SU-DHL-6 (cell line): ENCODE data around the gene NASP.

Experiments used
- H2AFZ ChIP-seq: fragments of 200-600 bp; sonication (generic); 2 replicates; pipeline ENCODE4 v1.6.1; 2014; ENCODE audit warnings: low read depth, mild to moderate bottlenecking, moderate library complexity, mixed read lengths, antibody characterized with exemption, low read length; ENCODE audit not compliant: severe bottlenecking
- H3F3A ChIP-seq: fragments of 200-600 bp; shearing (Covaris generic); 2 replicates; pipeline ENCODE4 v1.6.0; 2016; ENCODE audit warnings: antibody characterized with exemption, mild to moderate bottlenecking; ENCODE audit not compliant: insufficient read depth
- H3K27ac ChIP-seq: fragments of 200-600 bp; sonication (generic); 2 replicates; pipeline ENCODE4 v1.5.1; 2016; ENCODE audit warnings: low read depth, mild to moderate bottlenecking, low read length, moderate library complexity, mixed read lengths
- H3K27me3 ChIP-seq: fragments of 200-600 bp; sonication (generic), shearing (Covaris generic); 2 replicates; pipeline ENCODE4 v1.6.0; 2014; ENCODE audit warnings: mild to moderate bottlenecking, low read length
- H3K36me3 ChIP-seq: fragments of 200-600 bp; sonication (generic); 2 replicates; pipeline ENCODE4 v1.6.1; 2014; ENCODE audit warnings: mild to moderate bottlenecking, low read length, mixed read lengths
- H3K4me2 ChIP-seq: fragments of 300-600, 200-600 bp; shearing (Covaris generic), sonication (generic); 2 replicates; pipeline ENCODE4 v1.6.0; 2014; ENCODE audit warnings: low read length, low read depth, mild to moderate bottlenecking; ENCODE audit not compliant: poor library complexity, severe bottlenecking
- H3K4me3 ChIP-seq: fragments of 200-600 bp; sonication (generic); 2 replicates; pipeline ENCODE4 v1.5.1; 2014; ENCODE audit warnings: antibody characterized with exemption, low read length, mild to moderate bottlenecking, mixed read lengths; ENCODE audit not compliant: insufficient read depth, poor library complexity, severe bottlenecking
- H3K79me2 ChIP-seq: fragments of 200-600 bp; sonication (generic); 2 replicates; pipeline ENCODE4 v1.6.1; 2014; ENCODE audit warnings: mild to moderate bottlenecking, low read length, moderate library complexity; ENCODE audit not compliant: insufficient read depth
- H3K9ac ChIP-seq: fragments of 200-600 bp; sonication (generic); 2 replicates; pipeline ENCODE4 v1.7.0; 2014; ENCODE audit warnings: mild to moderate bottlenecking, low read length
- H3K9me2 ChIP-seq: fragments of 200-600 bp; sonication (generic); replicated peaks from 2 replicates; pipeline ENCODE4 v1.6.1; 2014; ENCODE audit warnings: low read length; ENCODE audit not compliant: insufficient read depth
- H3K9me3 ChIP-seq: fragments of 200-600 bp; sonication (generic); 2 replicates; pipeline ENCODE4 v1.6.1; 2014; ENCODE audit warnings: low read length, mixed read lengths; ENCODE audit not compliant: insufficient read depth
- H4K20me1 ChIP-seq: fragments of 200-600 bp; sonication (generic); 2 replicates; pipeline ENCODE4 v1.6.1; 2014; ENCODE audit warnings: low read depth, mild to moderate bottlenecking, antibody characterized with exemption, low read length, moderate library complexity, mixed read lengths
- EZH2phosphoT487 ChIP-seq: fragments of 200-600 bp; sonication (generic), shearing (Covaris generic); conservative IDR thresholded peaks from 2 replicates; pipeline ENCODE4 v1.6.1; 2018; ENCODE audit warnings: mild to moderate bottlenecking, antibody characterized with exemption, low read length, moderate library complexity, mixed read lengths
- TF ChIP-seq, protein P1 (sequence below): fragments of 200-600 bp; sonication (generic); IDR thresholded peaks from one replicate; pipeline ENCODE4 v1.5.1; 2017; ENCODE audit warnings: antibody characterized with exemption, mild to moderate bottlenecking, low read length, moderate library complexity; ENCODE audit not compliant: insufficient read depth, poor library complexity, severe bottlenecking

Gene NASP

DNA sequence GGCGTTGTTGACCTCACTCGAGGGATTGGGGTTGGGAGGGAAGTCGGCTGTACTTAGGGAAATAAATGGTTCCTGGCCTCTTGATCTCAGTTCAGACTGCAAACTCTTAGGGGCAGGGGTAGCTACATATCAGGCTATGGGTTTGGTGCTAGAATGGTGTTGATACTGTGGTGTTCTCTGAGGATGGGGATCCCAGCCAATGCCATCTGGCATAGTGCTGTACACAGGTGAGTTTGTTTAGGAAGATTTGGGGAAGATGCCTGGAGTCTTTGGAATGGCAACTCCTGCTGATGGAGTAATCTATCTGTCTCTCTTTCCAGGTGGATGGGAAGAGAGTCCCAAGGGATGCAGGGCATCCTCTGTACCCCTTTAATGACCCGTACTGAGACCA is 14.3 kb upstream of the NASP start:
- TF ChIP-seq, protein P1, sequence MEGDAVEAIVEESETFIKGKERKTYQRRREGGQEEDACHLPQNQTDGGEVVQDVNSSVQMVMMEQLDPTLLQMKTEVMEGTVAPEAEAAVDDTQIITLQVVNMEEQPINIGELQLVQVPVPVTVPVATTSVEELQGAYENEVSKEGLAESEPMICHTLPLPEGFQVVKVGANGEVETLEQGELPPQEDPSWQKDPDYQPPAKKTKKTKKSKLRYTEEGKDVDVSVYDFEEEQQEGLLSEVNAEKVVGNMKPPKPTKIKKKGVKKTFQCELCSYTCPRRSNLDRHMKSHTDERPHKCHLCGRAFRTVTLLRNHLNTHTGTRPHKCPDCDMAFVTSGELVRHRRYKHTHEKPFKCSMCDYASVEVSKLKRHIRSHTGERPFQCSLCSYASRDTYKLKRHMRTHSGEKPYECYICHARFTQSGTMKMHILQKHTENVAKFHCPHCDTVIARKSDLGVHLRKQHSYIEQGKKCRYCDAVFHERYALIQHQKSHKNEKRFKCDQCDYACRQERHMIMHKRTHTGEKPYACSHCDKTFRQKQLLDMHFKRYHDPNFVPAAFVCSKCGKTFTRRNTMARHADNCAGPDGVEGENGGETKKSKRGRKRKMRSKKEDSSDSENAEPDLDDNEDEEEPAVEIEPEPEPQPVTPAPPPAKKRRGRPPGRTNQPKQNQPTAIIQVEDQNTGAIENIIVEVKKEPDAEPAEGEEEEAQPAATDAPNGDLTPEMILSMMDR, result no peak
- no peak for TF ChIP-seq EZH2phosphoT487
- Histone ChIP-seq H3K36me3 (peaks cover 6% of the 10 kb centered on the region; the same call in 1 of the 2 replicates), H3K9me3 (no peaks in the 10 kb centered on the region), H3K27me3 (no peaks in the 10 kb centered on the region), H3K9ac (no peak overlapping the region), H3F3A (peaks cover 4% of the 10 kb centered on the region; the same call in 1 of the 2 replicates), H3K4me3 (no peak overlapping the region), H2AFZ (no peak overlapping the region), H3K4me2 (no peak overlapping the region), H3K9me2 (no peaks in the 10 kb centered on the region), H4K20me1 (no peaks in the 10 kb centered on the region), H3K27ac (no peak overlapping the region), H3K79me2 (no peaks in the 10 kb centered on the region)

DNA sequence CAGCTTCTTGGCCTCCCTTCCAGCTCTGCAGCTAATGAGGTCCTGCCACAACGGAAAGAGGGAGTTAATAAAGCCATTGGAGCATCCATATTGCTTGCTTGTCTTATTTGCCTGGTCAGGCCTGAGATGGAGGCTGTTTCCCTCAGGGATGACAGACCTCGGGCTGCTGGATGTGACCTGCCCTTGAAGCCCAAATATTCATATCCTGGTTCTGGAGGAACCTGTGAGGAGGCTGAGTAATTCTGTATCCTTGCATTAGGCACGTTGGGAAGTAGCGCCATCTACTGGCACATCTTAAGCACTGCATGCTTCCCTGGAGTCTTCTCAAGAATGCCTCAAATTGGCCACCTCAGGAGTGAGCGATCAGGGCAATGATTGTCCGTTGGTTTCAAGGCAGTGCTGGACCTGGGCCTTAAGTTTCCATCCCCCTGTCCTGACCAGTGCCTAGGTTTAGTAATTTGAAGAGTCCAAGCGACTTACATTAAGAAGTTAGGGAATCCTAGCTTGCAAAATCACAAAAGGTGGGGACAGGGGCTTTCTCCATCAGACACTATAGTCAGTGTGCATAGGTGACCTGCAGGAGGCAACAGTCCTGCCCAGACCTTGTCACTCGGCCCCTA is 13.8 kb upstream of the NASP start:
- Histone ChIP-seq H3K79me2 (no peaks in the 10 kb centered on the region), H3F3A (peaks cover 4% of the 10 kb centered on the region; the same call in 1 of the 2 replicates), H3K9ac (no peak overlapping the region), H3K27ac (no peak overlapping the region), H3K4me3 (no peak overlapping the region), H3K9me2 (no peaks in the 10 kb centered on the region), H3K4me2 (no peak overlapping the region), H3K9me3 (no peaks in the 10 kb centered on the region), H3K36me3 (peaks cover 6% of the 10 kb centered on the region; the same call in 1 of the 2 replicates), H2AFZ (no peak overlapping the region), H3K27me3 (no peaks in the 10 kb centered on the region), H4K20me1 (no peaks in the 10 kb centered on the region)
- no peak for TF ChIP-seq EZH2phosphoT487
- TF ChIP-seq, protein P1, result peak; percentile 96

DNA sequence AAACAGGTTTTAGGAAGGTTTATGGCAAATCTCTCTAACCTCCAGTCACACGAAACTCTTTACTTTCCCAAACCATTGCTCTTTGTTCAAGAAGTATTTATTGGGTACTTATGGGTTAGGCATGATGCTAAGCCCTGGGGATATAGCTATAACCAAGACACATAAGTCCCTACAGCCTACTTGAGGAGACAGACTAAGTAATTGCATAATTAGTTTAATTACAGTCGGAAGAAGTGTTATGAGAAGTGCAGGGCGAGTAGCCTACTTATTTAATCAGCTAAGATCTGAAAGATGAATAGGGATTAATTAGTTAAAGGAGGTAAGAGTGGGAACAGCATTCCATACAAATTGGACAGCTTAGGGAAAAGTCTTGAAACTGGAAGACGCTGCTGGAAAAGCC is 13.2 kb upstream of the NASP start:
- no peak for TF ChIP-seq EZH2phosphoT487
- TF ChIP-seq, protein P1, result no peak
- Histone ChIP-seq H2AFZ (no peak overlapping the region), H3K9ac (no peak overlapping the region), H4K20me1 (no peaks in the 10 kb centered on the region), H3K79me2 (no peaks in the 10 kb centered on the region), H3K9me2 (no peaks in the 10 kb centered on the region), H3K27ac (no peak overlapping the region), H3K4me2 (no peak overlapping the region), H3K27me3 (no peaks in the 10 kb centered on the region), H3K36me3 (peaks cover 6% of the 10 kb centered on the region; the same call in 1 of the 2 replicates), H3K9me3 (no peaks in the 10 kb centered on the region), H3K4me3 (no peak overlapping the region), H3F3A (peaks cover 4% of the 10 kb centered on the region; the same call in 1 of the 2 replicates)
